GM21529 (cell line): ENCODE data around the gene RPL38.

Experiments
- ATAC-seq: cut with Tn5 transposase; IDR thresholded peaks from one replicate; pipeline ENCODE4 v1.9.1; 2021; ENCODE audit not compliant: unreplicated experiment

RPL38 gene

DNA sequence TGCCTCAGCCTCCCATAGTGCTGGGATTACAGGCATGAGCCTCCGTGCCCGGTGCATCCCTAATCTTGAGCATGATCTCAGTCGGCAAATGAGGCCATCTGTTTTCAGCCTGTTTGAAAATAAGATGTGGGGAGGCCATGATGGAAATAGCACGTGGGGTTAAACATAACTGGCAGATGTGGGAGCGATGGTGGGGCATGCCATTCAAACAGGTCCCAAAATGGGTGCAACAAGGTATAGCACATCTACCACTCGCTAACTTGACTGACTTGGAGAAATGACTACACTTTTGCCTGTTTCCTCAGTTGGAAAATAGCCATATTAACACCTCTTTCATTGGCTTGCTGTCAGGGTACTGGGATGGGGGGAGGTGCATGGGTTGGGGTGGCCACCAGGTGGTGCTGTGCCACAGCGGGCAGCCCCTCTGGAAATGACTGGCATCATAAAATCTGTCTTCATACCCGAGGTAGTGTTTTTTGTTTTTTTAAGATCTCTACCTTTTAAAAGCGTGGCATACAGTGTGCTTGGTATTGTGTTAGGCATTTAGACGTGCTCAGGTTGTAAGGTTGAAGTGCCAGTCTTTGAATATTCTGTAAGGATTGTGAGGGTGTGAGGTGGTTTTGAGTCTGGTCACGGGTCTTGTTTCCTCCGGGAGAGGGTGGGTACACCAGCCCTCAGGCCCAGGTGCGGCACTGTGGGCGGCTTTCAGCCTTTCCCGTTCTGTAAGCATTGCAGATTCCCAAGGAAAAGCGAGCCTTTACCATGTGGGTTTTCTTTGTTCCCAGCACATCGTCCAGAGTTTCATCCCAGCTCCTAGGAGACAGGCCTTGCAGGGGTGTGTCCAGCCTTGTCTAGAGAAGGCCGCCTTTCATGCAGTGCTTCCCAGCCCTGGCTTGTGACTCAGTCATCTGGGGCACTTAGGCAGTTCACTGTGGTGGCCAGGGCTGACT lies 7.0 kb downstream of the RPL38 start:
- no peak for ATAC-seq

DNA sequence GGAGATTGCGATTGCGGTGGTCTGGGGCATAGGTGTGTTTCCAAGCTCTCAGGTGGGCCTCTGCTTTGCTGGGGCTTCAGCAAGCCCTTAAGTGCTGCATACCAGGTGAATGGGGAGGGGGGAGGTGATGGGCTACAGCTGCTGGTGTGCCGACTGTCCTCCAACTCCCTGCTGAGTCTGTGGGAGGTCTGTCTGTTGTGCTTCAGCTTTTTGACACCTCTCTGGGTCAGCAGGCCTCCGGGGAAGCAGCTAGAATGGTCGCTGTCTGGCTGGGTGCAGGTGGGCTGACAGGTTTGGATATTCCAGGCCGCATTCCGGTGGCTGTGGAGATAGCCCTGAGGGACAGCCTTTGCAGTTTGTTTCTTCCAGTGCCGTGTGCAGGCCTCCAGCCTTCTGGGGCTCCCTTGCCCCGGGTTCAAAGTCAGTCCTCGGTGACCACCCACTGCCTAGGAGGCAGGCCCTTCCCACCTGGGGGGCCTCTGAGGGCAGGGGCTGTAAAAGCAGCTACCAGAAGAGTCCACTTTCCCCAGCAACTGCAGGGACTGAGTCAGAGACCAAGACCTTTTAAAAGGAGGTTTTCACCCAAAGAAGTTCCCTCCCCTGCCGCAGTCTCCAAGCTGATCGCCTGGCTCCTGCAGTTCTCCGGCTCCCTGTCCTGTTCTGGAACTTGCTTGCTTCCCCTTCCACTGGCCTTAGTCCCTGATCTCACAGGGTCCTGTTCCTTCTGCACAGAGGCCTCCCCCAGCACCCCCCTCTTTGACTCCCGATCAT lies 7.8 kb downstream of the RPL38 start:
- no peak for ATAC-seq

DNA sequence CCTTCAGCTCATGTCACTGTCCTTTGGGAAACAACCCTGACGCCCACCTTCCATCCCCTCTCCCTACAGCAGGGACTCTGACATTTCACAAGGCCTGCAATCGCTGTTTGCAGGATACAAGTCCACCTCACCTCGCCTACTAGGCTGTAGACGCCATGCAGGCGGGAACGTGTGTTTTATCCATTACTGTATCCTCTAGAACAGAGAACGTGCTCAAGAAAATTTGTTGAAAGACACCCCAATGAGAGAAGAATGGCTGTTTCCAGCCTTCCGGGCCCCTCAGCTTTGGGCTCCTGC lies 8.4 kb downstream of the RPL38 start:
- ATAC-seq, result no peak

DNA sequence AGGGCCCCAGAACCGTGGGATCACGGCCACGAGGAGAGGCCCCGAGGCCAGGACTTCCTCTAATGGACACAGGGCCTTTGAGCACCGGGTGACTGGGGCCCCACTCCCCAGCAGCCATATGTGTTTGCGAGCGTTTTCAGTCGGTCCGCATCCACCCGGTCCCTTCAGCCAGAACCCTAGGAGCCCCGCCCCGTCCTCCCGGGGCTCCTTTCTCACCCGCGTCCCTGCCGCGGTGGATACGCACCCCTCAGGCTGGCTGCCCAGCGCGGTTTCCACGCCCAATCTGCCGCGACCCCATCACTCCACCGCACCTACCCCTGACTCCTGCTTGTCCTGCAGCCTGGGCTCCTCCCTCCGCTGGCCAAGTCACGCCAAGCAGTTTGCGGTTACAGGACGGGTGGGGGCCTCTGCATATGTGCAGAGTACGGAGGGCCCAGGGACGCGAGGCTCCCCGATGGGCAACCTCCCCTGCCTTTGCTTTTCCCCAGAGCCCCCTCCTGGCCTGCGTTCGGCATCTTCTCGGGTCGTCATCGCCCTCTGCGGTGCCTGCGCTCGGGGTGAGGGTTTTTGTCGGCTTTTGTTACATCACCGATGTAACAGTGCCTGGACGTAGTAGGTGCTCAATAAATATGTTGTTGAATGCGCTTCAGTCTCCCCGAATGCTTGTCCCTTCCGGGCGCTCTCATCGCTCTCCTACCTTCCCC lies 8.9 kb downstream of the RPL38 start:
- peak; percentile 0 for ATAC-seq

DNA sequence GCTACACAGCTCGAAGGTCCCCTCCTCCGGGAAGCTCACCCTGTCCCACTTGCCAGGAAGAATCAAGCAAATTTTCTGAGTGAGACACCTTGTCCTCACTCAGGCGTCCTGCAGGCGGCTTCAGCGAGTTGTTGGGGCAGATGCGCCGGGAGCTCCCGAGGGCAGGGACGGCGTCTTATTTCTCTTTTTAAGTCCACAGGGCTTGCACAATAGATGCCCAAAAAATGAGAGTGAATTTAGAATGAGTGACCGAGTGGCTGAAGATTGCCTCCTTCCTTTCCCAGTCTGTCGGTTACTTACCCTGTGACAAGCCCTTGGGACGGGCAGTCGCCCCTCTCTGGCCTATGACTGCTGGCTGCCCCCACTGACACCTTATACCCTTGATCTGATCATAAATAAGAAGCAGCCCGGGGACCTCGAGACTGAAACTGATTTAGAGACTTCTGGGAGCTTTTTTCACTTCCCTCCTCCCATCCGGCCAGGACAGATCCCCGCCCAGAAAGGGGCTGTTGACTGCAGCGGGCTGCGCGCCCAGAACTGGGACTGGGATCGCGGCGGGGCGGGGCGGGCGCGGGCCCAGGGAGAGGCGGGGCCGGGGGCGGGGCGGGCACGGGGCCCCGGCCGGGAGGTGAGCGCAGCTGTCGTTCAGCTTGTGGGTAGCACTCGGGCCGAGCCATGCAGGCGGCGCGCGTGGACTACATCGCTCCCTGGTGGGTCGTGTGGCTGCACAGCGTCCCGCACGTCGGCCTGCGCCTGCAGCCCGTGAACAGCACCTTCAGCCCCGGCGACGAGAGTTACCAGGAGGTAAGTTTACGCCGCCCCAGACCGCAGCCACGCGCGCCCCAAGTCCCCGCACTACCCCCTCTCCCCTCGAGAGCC lies 9.7 kb downstream of the RPL38 start, which contains the start of gene TTYH2:
TTYH2 (plus strand) TSS at position 659 of the 879 bp plus-strand sequence; CDS start at position 676, 17 bp downstream.
- peak; percentile 63 for ATAC-seq

GRCh38 chr17:74213861-74214391 lies 10.4 kb downstream of the RPL38 start:
- ATAC-seq, result no peak

DNA sequence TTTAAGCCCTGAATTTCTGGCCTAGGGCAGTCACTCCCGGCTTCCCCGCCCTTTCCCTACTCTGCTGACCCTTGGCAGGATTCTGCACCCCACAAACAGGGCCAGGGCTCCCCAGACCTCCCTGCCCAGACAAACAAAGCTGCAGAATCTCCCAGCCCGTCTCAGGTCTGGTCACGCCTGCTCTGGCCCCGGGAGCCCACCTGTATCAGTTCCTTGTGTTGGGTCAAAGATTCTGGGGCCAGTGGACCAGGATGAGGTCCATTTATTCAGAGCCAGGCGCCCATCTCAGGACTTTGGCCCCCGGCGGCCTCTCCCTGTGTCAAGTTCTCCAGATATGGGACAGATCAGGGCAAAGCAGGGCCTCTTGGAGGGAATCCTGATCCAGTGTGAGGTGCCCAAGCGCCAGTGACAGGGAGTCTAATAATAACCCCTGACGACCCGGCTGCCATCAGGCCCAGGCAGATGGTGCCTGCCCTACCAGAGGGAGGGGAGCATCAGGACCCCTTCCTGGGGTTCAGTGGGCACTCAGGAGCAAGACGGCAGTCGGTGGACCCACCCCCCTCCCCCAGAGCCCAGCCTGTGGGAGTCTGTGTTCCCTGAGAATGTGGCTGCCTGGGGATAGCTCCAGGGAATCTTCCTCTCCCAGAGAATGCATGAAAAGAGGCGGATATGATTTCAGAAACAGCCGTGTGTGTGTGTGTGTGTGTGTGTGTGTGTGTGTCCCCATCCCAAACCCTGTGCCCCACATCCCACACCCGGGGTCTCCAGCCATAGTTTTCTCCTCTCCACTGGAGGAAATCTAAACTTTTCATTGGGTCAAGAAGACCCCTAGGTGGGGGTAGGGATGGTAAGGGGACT lies 11.2 kb downstream of the RPL38 start:
- ATAC-seq, result no peak

- no peak for ATAC-seq
These were observed 11.9 kb downstream of the RPL38 start for GRCh38 chr17:74215342-74215727.

- no peak for ATAC-seq
These were observed 13.0 kb downstream of the RPL38 start for GRCh38 chr17:74216505-74216904.

- ATAC-seq, result no peak
These were observed 13.7 kb downstream of the RPL38 start for GRCh38 chr17:74217037-74217730.

DNA sequence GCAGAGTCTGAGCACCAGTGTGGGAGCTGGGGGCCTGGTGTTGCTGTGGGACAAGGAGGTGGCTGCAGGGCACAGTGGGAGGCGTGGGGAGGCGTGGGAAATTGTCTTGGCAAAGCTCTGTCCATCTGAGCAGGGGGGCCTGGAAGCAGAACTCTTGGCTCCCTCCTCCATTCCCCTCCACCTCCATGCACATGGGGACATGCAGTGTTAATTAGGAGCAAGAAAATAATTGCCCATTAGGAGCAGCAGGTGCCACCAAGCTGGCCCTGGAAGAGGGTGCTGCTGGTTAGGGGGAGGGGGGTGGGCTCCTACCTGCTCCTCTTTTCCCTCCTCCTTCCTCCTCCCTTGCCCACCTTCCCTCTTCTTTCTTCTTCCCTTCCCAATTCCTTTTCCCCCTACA lies 14.4 kb downstream of the RPL38 start:
- no peak for ATAC-seq

DNA sequence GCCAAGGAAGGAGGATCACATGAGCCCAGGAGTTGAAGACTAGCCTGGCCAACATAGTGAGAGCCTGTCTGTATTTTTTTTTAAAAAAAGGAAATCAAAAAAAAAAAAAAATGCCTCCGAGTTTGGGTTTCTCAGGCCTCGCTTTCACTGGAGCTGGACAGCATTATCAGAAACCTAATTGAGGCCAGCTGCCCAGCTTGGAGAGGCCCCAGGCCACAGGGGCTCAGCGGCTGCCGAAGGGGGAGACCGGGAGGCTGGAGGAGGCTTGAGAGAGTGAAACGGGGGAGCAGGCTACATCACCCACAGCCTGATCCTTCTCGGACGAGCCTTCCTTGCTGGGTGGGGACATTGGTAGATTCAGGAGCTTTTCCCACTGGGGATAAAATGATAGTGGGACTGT lies 15.0 kb downstream of the RPL38 start:
- no peak for ATAC-seq

- no peak for ATAC-seq
These were observed 16.2 kb downstream of the RPL38 start for GRCh38 chr17:74219576-74220133.

- ATAC-seq, result no peak
These were observed 16.7 kb downstream of the RPL38 start for GRCh38 chr17:74220219-74220618.

GRCh38 chr17:74220946-74221818 lies 17.7 kb downstream of the RPL38 start:
- ATAC-seq, result no peak

GRCh38 chr17:74222399-74222798 lies 18.9 kb downstream of the RPL38 start:
- ATAC-seq, result no peak

GRCh38 chr17:74223901-74224300 lies 20.4 kb downstream of the RPL38 start:
- ATAC-seq, result no peak
